Kidney (tissue), 14 donors: Measurements from ENCODE around the gene DRC1. TPM values are rescaled to one million over a fixed set of nuclear protein-coding genes. Genes with fewer than 3 reads are reported as not detected.
A peak's percentile ranks its signal among the peaks of the same experiment; 100 is the strongest.

ENCODE experiments used
- DNase-seq, 5 donors: peaks; one replicate each; pipeline ENCODE4 v3.0.0-alpha.2; 2013 to 2020
- FAIRE-seq: peaks from 2 replicates; lab custom pipeline; 2012; peaks lifted over from hg19 to GRCh38; lab: Jason Lieb, UNC
- H3K27ac ChIP-seq, 2 donors: one replicate each; pipeline ENCODE4 v1.7.0; 2013; ENCODE audit warnings: low read depth in 2 of 2, low read length in 2 of 2, inconsistent platforms in 1 of 2
- H3K27me3 ChIP-seq: one replicate; pipeline ENCODE4 v1.7.1; 2013; ENCODE audit warnings: low read length, inconsistent platforms; ENCODE audit not compliant: control insufficient read depth, insufficient read depth
- H3K36me3 ChIP-seq, 3 donors: one replicate each; pipeline versions ENCODE4 v1.7.0 to v1.7.1; 2013; ENCODE audit warnings: low read length in 3 of 3, control low read depth in 1 of 3, inconsistent platforms in 1 of 3; ENCODE audit not compliant: insufficient read depth in 3 of 3, control insufficient read depth in 2 of 3
- H3K4me1 ChIP-seq, 3 donors: one replicate each; pipeline versions ENCODE4 v1.7.0 to v1.7.1; 2013; ENCODE audit warnings: low read length in 3 of 3, inconsistent platforms in 1 of 3, low read depth in 1 of 3; ENCODE audit not compliant: control insufficient read depth in 2 of 3, insufficient read depth in 2 of 3
- H3K4me3 ChIP-seq, 3 donors: one replicate each; pipeline versions ENCODE4 v1.7.0 to v1.8.1; 2013; ENCODE audit warnings: low read length in 3 of 3, control low read depth in 1 of 3, inconsistent platforms in 1 of 3
- H3K9ac ChIP-seq, 3 donors: one replicate each; pipeline versions ENCODE4 v1.7.0 to v1.7.1; 2013; ENCODE audit warnings: low read length in 3 of 3, control low read depth in 1 of 3, inconsistent platforms in 1 of 3
- H3K9me3 ChIP-seq, 3 donors: one replicate each; pipeline versions ENCODE4 v1.7.0 to v1.7.1; 2013; ENCODE audit warnings: low read length in 3 of 3, control low read depth in 1 of 3, inconsistent platforms in 1 of 3; ENCODE audit not compliant: control insufficient read depth in 2 of 3, insufficient read depth in 1 of 3
- intact Hi-C: fragments of 100-400 bp; cut with DNase I; formaldehyde crosslinking; loops from one replicate; pipeline ENCODE4 v1.11.1; 2022
- polyA plus RNA-seq: library from polyadenylated mRNA; stranded (reverse); fragments of 350-450 nt; fragmentation: Illumina TruSeq; extraction: RNeasy Lipid Tissue Mini Kit (QIAGEN cat#74804); gene quantifications from one replicate; pipeline ENCODE4 v1.2.3, GENCODE V29; 2014; ENCODE audit warnings: low read depth, low replicate concordance; ENCODE audit not compliant: insufficient read depth
- total RNA-seq: library from RNA; stranded (reverse); fragmentation: NEBNext Ultra II Directional; extraction: Animal tissue kit (Norgen Biotek cat#: 25700); gene quantifications from one replicate; pipeline ENCODE4 v1.2.1, GENCODE V29; 2021
- TF ChIP-seq, protein P1 (sequence below): IDR thresholded peaks from 3 replicates; pipeline ENCODE4 v1.5.1; 2012; ENCODE audit warnings: mild to moderate bottlenecking, moderate library complexity, borderline replicate concordance; ENCODE audit not compliant: insufficient read depth; ENCODE audit errors: extremely low read depth
- donor health status: control.
- donor health status: control.
- donor health status: control.
- donor health status: control.
- donor health status: control.
- donor health status: DM: yes; HTN: yes; CAD: no.
- donor health status: Normal renal cell carcinoma (clear cell type).

Gene DRC1
- total and polyA plus RNA-seq, 2 donors from 2014 or later, result 0.76 TPM; not detected in 1

DNA sequence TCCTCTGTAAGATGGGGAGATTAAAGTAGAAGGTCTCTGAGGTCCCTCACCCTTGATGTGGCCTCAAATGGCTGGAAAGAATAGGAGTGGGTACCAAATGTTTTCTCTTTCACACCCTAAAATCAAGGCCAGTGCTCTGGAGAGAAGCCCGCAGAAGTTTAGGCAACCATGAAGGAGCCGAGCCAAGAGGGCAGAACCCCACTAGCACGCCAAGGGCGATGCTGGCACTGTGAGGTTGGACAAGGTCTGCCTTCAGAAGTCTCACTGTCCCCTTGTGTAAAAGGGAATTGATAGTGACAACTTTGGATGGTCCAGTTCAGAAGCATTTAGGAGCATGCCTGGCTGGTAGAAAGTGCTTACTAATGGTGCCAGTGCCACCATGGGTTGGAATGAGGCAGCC lies 92.5 kb downstream of the DRC1 start:
- intact Hi-C loops, result no loop called here
- Histone ChIP-seq H3K4me3 (no peak overlapping the region), H3K36me3 (no peaks in the 10 kb centered on the region), H3K9ac (no peak overlapping the region), H3K27ac (no peak overlapping the region), H3K9me3 (no peaks in the 10 kb centered on the region), H3K4me1 (no peaks in the 10 kb centered on the region), H3K27me3 (no peaks in the 10 kb centered on the region)
- TF ChIP-seq, protein P1, sequence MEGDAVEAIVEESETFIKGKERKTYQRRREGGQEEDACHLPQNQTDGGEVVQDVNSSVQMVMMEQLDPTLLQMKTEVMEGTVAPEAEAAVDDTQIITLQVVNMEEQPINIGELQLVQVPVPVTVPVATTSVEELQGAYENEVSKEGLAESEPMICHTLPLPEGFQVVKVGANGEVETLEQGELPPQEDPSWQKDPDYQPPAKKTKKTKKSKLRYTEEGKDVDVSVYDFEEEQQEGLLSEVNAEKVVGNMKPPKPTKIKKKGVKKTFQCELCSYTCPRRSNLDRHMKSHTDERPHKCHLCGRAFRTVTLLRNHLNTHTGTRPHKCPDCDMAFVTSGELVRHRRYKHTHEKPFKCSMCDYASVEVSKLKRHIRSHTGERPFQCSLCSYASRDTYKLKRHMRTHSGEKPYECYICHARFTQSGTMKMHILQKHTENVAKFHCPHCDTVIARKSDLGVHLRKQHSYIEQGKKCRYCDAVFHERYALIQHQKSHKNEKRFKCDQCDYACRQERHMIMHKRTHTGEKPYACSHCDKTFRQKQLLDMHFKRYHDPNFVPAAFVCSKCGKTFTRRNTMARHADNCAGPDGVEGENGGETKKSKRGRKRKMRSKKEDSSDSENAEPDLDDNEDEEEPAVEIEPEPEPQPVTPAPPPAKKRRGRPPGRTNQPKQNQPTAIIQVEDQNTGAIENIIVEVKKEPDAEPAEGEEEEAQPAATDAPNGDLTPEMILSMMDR, result no peak
- DNase-seq (peak in 1 of 5 donors; percentile 26), FAIRE-seq (no peak)

DNA sequence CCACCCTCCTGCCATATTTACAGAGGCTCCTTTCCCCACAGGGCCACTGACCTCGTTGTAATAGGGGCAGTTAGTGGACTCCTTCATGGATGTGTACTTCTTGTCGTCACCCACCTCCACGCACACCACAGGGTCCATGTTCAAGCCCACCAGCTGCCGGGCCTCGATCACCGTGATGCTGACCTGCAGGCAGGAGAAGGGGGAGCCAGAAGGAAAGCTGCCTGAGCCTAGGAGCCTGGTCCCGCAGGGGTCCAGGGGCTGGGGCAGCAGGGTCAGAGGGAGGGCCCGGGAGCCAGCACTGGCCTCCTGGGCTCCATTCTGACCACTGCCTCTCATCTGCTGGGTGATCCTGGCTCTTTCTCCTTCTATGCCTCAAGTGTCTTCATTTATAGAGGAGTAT lies 93.2 kb downstream of the DRC1 start:
- TF ChIP-seq, protein P1, result no peak
- no peak for FAIRE-seq
- peak in 1 of 5 donors; percentile 73 for DNase-seq

DNA sequence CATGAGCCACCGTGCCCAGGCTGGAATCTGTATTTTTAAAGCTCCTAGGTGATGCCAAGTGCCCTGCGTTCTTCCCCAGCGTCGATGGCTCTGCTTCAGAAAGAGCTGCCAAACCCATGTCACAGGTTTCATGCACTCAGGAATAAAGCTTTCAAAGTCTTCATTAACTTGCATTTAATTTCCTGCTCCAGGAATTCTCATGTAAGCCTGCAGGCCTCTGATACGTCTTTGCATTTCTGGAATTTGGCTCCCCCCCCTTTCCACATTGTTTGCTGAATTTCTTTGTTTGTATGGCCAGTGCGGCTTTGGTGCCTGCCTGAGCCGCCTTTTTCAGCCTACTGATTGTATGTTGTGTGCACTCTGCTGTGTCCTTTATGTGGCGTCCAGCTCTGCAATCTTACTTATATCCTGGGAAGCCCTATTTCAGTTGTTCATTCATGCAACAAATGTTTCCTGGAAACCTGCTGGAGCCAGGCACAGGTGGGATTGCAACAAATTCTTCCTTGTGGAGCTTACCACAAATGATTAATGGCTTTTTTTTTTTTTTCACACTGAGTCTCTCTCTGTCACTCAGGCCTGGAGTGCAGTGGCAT lies 94.1 kb downstream of the DRC1 start:
- Histone ChIP-seq H3K9ac (no peak overlapping the region), H3K4me3 (no peak overlapping the region), H3K4me1 (no peaks in the 10 kb centered on the region), H3K27me3 (no peaks in the 10 kb centered on the region), H3K36me3 (no peaks in the 10 kb centered on the region), H3K9me3 (no peaks in the 10 kb centered on the region), H3K27ac (no peak overlapping the region)
- FAIRE-seq, result no peak
- intact Hi-C loops, result no loop called here
- TF ChIP-seq, protein P1, result no peak
- peak; percentile 70 to 92 (median 85) for DNase-seq

More for the DNA sequence above, 93.2 kb downstream of the DRC1 start:
- Histone ChIP-seq H3K9me3 (no peaks in the 10 kb centered on the region), H3K27ac (no peak overlapping the region), H3K36me3 (no peaks in the 10 kb centered on the region), H3K9ac (no peak overlapping the region), H3K4me1 (no peaks in the 10 kb centered on the region), H3K27me3 (no peaks in the 10 kb centered on the region), H3K4me3 (no peak overlapping the region)
- intact Hi-C loops, result no loop called here

DNA sequence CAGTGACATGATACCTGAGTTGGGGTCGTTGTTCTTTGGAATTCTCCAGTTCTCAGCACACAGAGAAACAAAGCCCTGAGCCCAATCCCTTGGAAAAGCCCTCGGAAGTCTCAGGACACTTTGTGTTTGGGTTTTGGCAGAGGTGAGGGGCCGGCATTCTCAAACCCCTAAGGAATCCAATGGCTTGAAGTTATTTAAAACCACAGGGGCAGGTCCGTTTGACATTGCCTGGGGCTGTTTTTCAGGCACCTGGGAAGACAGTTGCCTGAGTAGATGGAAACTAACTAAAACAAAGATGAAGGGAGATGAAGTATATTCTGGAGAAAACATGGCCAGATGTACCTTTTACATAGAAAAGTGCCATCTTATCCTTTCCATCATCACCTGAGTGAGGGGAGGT lies 98.7 kb downstream of the DRC1 start:
- H3K27ac ChIP-seq, result no peak overlapping the region
- TF ChIP-seq, protein P1, result no peak
- DNase-seq (peak in 1 of 5 donors; percentile 9), FAIRE-seq (no peak)
- H3K36me3 ChIP-seq, result no peaks in the 10 kb centered on the region
- no peaks in the 10 kb centered on the region for H3K9me3 ChIP-seq
- H3K9ac ChIP-seq, result no peak overlapping the region
- H3K4me1 ChIP-seq, result peaks cover 0 to 5% (median 0%) of the 10 kb centered on the region in 3 donors
- intact Hi-C loops, result no loop called here
- no peaks in the 10 kb centered on the region for H3K27me3 ChIP-seq
- no peak overlapping the region for H3K4me3 ChIP-seq
